Liver (tissue), 9 donors: ENCODE results near the gene CPAMD8. TPM values are rescaled to one million over a fixed set of nuclear protein-coding genes. Genes with fewer than 3 reads are reported as not detected.

ENCODE experiments used
- DNase-seq: peaks from one replicate; pipeline ENCODE4 v3.0.0-alpha.2; 2017; ENCODE audit warnings: low spot score
- H3K27ac ChIP-seq, 2 donors: one replicate each; pipeline ENCODE4 v1.7.0; 2013; ENCODE audit warnings: inconsistent platforms in 2 of 2, low read length in 2 of 2, control low read depth in 1 of 2, low read depth in 1 of 2, mild to moderate bottlenecking in 1 of 2
- H3K27me3 ChIP-seq, 4 donors: one replicate each; pipeline versions ENCODE4 v1.6.1 to v1.7.0; 2013; ENCODE audit warnings: low read length in 3 of 4, inconsistent platforms in 1 of 4, mild to moderate bottlenecking in 1 of 4, moderate library complexity in 1 of 4; ENCODE audit not compliant: control insufficient read depth in 4 of 4, insufficient read depth in 4 of 4
- H3K36me3 ChIP-seq, 4 donors: one replicate each; pipeline versions ENCODE4 v1.6.1 to v1.7.0; 2013; ENCODE audit warnings: low read length in 3 of 4, mild to moderate bottlenecking in 3 of 4, low read depth in 1 of 4, moderate library complexity in 1 of 4; ENCODE audit not compliant: control insufficient read depth in 4 of 4, insufficient read depth in 3 of 4
- H3K4me1 ChIP-seq, 4 donors: one replicate each; pipeline versions ENCODE4 v1.6.1 to v1.7.0; 2013; ENCODE audit warnings: low read length in 3 of 4, mild to moderate bottlenecking in 3 of 4, moderate library complexity in 1 of 4; ENCODE audit not compliant: control insufficient read depth in 4 of 4, insufficient read depth in 4 of 4
- H3K4me3 ChIP-seq, 3 donors: one replicate each; pipeline versions ENCODE4 v1.6.1 to v1.7.0; 2013; ENCODE audit warnings: low read length in 3 of 3, control low read depth in 1 of 3, low read depth in 1 of 3, mild to moderate bottlenecking in 1 of 3
- H3K9ac ChIP-seq, 2 donors: one replicate each; pipeline ENCODE4 v1.7.0; 2013; ENCODE audit warnings: low read length in 2 of 2, mild to moderate bottlenecking in 2 of 2, moderate library complexity in 2 of 2, control low read depth in 1 of 2, low read depth in 1 of 2
- H3K9me3 ChIP-seq, 4 donors: one replicate each; pipeline versions ENCODE4 v1.6.1 to v1.7.0; 2013; ENCODE audit warnings: low read length in 3 of 4; ENCODE audit not compliant: control insufficient read depth in 4 of 4
- EGR1 ChIP-seq, 2 donors: IDR thresholded peaks; 2 replicates each; pipeline ENCODE4 v1.6.1; 2016 to 2018; ENCODE audit warnings: antibody characterized with exemption in 2 of 2, low read depth in 2 of 2
- FOXA1 ChIP-seq: IDR thresholded peaks from 2 replicates; pipeline ENCODE4 v1.6.1; 2016; ENCODE audit warnings: antibody characterized with exemption
- FOXA2 ChIP-seq: IDR thresholded peaks from 2 replicates; pipeline ENCODE4 v1.6.1; 2016; ENCODE audit warnings: antibody characterized with exemption
- GABPA ChIP-seq, 2 donors: IDR thresholded peaks in 1 of 2; conservative IDR thresholded peaks in 1 of 2; 2 replicates each; pipeline ENCODE4 v1.6.1; 2016; ENCODE audit warnings: antibody characterized with exemption in 2 of 2, mild to moderate bottlenecking in 1 of 2, moderate library complexity in 1 of 2
- HNF4A ChIP-seq, 2 donors: conservative IDR thresholded peaks; 2 replicates each; pipeline ENCODE4 v1.6.1; 2016; ENCODE audit warnings: antibody characterized with exemption in 2 of 2, mild to moderate bottlenecking in 2 of 2
- HNF4G ChIP-seq: IDR thresholded peaks from 2 replicates; pipeline ENCODE4 v1.6.1; 2016; ENCODE audit warnings: antibody characterized with exemption
- JUND ChIP-seq, 2 donors: IDR thresholded peaks; 2 replicates each; pipeline ENCODE4 v1.6.1; 2016; ENCODE audit warnings: antibody characterized with exemption in 2 of 2
- RAD21 ChIP-seq, 2 donors: IDR thresholded peaks; 2 replicates each; pipeline ENCODE4 v1.6.1; 2016; ENCODE audit warnings: antibody characterized with exemption in 2 of 2, mild to moderate bottlenecking in 2 of 2
- REST ChIP-seq: IDR thresholded peaks from 2 replicates; pipeline ENCODE4 v1.6.1; 2016; ENCODE audit warnings: antibody characterized with exemption, mild to moderate bottlenecking
- RXRA ChIP-seq, 2 donors: IDR thresholded peaks; 2 replicates each; pipeline ENCODE4 v1.6.1; 2017 to 2018; ENCODE audit warnings: antibody characterized with exemption in 2 of 2, mild to moderate bottlenecking in 1 of 2
- SP1 ChIP-seq: IDR thresholded peaks from 2 replicates; pipeline ENCODE4 v1.6.1; 2018; ENCODE audit warnings: antibody characterized with exemption, mild to moderate bottlenecking
- TAF1 ChIP-seq: conservative IDR thresholded peaks from 2 replicates; pipeline ENCODE4 v1.6.1; 2016; ENCODE audit warnings: antibody characterized with exemption, mild to moderate bottlenecking
- YY1 ChIP-seq: IDR thresholded peaks from 2 replicates; pipeline ENCODE4 v1.6.1; 2016; ENCODE audit warnings: antibody characterized with exemption, mild to moderate bottlenecking
- ZBTB33 ChIP-seq: IDR thresholded peaks from 2 replicates; pipeline ENCODE4 v1.6.1; 2016; ENCODE audit warnings: antibody characterized with exemption
- WGBS: extraction: QIAGEN DNeasy Blood & Tissue Kit; methylation state at CpG from one replicate; pipeline ENCODE4 v1.1.7; 2013; 5-methylcytosine and 5-hydroxymethylcytosine counted together
- polyA plus RNA-seq, 2 donors: library from polyadenylated mRNA; stranded (reverse) in 1 of 2; unstranded in 1 of 2; fragments of 200-250 nt in 1 of 2; fragments of >200 nt in 1 of 2; fragmentation: Nextera tagmentation in 1 of 2; extraction: Ambion mirVana in 1 of 2; gene quantifications; one replicate each; pipeline versions ENCODE4 v1.2.1 to v1.2.3, GENCODE V29; 2013 to 2015
- total RNA-seq, 2 donors: library from RNA; depleted of rRNA; stranded (reverse); fragments of >200 nt; gene quantifications; one replicate each; pipeline ENCODE4 v1.2.3, GENCODE V29; 2014
- donor health status: healthy.
- donor health status: healthy.
- donor health status: healthy.
- donor health status: healthy.
- donor health status: healthy.

Gene CPAMD8
- total and polyA plus RNA-seq, 4 donors: 0.92 to 1.4 (median 1.1) TPM

GRCh38 chr19:16955161-16955560, 71.4 kb downstream of the CPAMD8 start:
- Histone ChIP-seq H3K27me3 (peaks cover 0 to 7% (median 0%) of the 10 kb centered on the region in 4 donors), H3K9ac (no peak overlapping the region), H3K9me3 (no peaks in the 10 kb centered on the region), H3K36me3 (no peaks in the 10 kb centered on the region), H3K4me1 (no peaks in the 10 kb centered on the region), H3K27ac (no peak overlapping the region), H3K4me3 (no peak overlapping the region)
- no peak for TF ChIP-seq ZBTB33
- TF ChIP-seq REST: no peak
- TF ChIP-seq TAF1: no peak
- no peak for TF ChIP-seq YY1
- 71% methylated on average over 4 of the region's 4 CpGs for WGBS
- DNase-seq: no peak

- peaks cover 0 to 4% (median 0%) of the 10 kb centered on the region in 4 donors for H3K27me3 ChIP-seq
- no peak overlapping the region for H3K27ac ChIP-seq
- H3K4me3 ChIP-seq: no peak overlapping the region
- H3K9me3 ChIP-seq: no peaks in the 10 kb centered on the region
- no peaks in the 10 kb centered on the region for H3K4me1 ChIP-seq
- no peak for TF ChIP-seq YY1
- TF ChIP-seq RXRA (IDR thresholded peaks at IDR 0.05): no peak
- no peak for TF ChIP-seq TAF1
- TF ChIP-seq ZBTB33: no peak
- no peak for TF ChIP-seq EGR1 (IDR thresholded peaks at IDR 0.05; ENCODE audit: low read depth in 2 of 2)
- TF ChIP-seq JUND (IDR thresholded peaks at IDR 0.05): no peak
- no peak for TF ChIP-seq FOXA2
- TF ChIP-seq HNF4A (conservative IDR thresholded peaks at IDR 0.05): no peak
- no peak for TF ChIP-seq SP1
- WGBS: 90% methylated on average over 9 of the region's 9 CpGs
- H3K9ac ChIP-seq: no peak overlapping the region
- DNase-seq: no peak
- H3K36me3 ChIP-seq: no peaks in the 10 kb centered on the region
These were observed 74.6 kb downstream of the CPAMD8 start for GRCh38 chr19:16952046-16952445.

- H3K4me3 ChIP-seq: no peak overlapping the region
- no peaks in the 10 kb centered on the region for H3K4me1 ChIP-seq
- H3K9ac ChIP-seq: no peak overlapping the region
- no peaks in the 10 kb centered on the region for H3K9me3 ChIP-seq
- DNase-seq: no peak
- H3K27ac ChIP-seq: no peak overlapping the region
- H3K36me3 ChIP-seq: no peaks in the 10 kb centered on the region
- WGBS: 84% methylated on average over 6 of the region's 6 CpGs
- H3K27me3 ChIP-seq: peaks cover 0 to 4% (median 0%) of the 10 kb centered on the region in 4 donors
- no peak for TF ChIP-seq REST
- TF ChIP-seq GABPA (IDR thresholded peaks at IDR 0.05 in 1 of 2, conservative IDR thresholded peaks at IDR 0.05 in 1 of 2): no peak
- no peak for TF ChIP-seq FOXA2
- TF ChIP-seq RAD21 (IDR thresholded peaks at IDR 0.05): no peak
- no peak for TF ChIP-seq YY1
- TF ChIP-seq FOXA1: no peak
- TF ChIP-seq ZBTB33: no peak
- TF ChIP-seq RXRA (IDR thresholded peaks at IDR 0.05): no peak
- TF ChIP-seq HNF4G: no peak
These were observed 75.1 kb downstream of the CPAMD8 start for GRCh38 chr19:16951529-16951928.
